ENCODE measurements around the gene KNSTRN.

DNA sequence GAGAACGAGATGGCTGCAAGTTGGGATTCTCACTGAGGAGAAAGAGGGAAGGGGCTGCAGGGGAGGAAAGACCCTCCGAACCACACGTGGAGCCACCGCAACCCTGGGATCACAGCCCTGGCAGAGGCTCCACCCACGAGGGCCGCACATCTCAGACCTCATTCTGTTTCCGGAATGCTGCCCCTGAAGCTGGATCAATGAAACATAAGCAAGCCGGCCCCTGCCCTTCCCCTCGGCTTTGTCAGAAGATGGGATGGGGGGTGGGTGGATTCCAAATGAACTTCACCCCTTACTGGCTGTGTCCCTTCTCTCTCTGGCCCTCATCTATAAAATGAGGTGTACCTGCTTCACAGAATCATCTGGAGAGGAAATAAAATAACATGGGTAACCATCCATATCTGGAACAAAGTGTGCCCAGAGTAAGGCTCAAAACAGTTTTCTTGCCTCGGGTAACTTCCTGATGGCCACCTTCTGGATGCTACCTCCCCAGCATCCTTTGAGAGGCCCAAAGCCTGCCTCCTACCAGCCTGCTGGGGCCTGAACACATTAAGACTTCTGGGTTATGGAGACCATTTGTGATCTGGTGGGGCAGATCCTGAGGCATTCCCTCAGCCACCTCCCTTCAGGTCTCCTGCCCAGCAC is 37.2 kb upstream of the KNSTRN start:
- TF ChIP-seq, protein P1, sequence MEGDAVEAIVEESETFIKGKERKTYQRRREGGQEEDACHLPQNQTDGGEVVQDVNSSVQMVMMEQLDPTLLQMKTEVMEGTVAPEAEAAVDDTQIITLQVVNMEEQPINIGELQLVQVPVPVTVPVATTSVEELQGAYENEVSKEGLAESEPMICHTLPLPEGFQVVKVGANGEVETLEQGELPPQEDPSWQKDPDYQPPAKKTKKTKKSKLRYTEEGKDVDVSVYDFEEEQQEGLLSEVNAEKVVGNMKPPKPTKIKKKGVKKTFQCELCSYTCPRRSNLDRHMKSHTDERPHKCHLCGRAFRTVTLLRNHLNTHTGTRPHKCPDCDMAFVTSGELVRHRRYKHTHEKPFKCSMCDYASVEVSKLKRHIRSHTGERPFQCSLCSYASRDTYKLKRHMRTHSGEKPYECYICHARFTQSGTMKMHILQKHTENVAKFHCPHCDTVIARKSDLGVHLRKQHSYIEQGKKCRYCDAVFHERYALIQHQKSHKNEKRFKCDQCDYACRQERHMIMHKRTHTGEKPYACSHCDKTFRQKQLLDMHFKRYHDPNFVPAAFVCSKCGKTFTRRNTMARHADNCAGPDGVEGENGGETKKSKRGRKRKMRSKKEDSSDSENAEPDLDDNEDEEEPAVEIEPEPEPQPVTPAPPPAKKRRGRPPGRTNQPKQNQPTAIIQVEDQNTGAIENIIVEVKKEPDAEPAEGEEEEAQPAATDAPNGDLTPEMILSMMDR (IDR thresholded peaks at IDR 0.05 in 8 of 11, conservative IDR thresholded peaks at IDR 0.05 in 3 of 11): no peak
- no peak for TF ChIP-seq POLR2A (IDR thresholded peaks at IDR 0.05)
- no peak for TF ChIP-seq POLR2AphosphoS5 (IDR thresholded peaks at IDR 0.05)

Data from spleen (tissue), 7 donors.